GM12873 (cell line): ENCODE measurements around the gene CCDC15.

Source experiments
- CTCF ChIP-seq: IDR thresholded peaks from 2 replicates; pipeline ENCODE4 v1.5.1; 2012; ENCODE audit warnings: low read depth, mild to moderate bottlenecking, moderate library complexity, low read length, control low read depth; ENCODE audit not compliant: insufficient read depth; ENCODE audit errors: missing control alignments

The CCDC15 gene

GRCh38 chr11:125071435-125071834 lies 117.4 kb downstream of the CCDC15 start:
- TF ChIP-seq CTCF = no peak

- TF ChIP-seq CTCF = no peak
These were observed 117.8 kb downstream of the CCDC15 start for GRCh38 chr11:125071846-125072217.

DNA sequence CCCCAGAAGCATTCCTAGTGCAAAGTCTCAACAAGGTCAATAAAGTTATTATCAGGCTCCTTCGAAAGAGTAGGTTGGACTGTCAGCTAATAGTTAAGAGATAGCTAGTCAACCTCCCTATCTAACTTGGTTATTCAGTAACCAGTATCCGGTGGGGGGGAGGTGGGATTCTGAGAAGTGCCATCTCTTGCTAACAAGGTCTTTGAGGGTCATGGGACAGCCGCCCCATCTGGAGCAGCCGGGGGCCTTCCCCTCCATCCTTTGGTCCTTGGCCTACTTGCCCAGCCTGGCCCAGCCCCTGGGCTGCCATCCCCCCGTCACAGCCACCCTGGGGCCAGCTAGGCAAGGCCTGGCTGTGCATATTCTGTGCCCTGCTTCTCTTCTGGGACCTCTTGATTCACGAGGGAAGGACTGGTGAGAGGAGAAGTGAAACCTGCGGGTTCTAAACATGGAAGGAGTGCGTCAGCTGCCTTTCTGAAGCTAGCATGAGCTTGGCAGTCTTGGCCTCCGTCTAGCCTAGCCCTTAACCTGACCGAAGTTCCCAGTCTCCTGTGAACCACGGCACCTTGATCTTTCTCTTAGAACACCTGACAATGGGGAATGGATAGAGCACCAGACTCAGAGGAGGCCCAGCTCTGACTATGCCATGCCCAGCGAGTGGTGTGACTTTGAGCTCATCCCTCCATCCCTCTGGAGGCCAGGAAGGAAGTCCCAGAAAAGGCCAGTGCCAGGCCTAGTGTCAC lies 118.4 kb downstream of the CCDC15 start:
- TF ChIP-seq CTCF = no peak

GRCh38 chr11:125072961-125073590 lies 119.1 kb downstream of the CCDC15 start:
- TF ChIP-seq CTCF = no peak

DNA sequence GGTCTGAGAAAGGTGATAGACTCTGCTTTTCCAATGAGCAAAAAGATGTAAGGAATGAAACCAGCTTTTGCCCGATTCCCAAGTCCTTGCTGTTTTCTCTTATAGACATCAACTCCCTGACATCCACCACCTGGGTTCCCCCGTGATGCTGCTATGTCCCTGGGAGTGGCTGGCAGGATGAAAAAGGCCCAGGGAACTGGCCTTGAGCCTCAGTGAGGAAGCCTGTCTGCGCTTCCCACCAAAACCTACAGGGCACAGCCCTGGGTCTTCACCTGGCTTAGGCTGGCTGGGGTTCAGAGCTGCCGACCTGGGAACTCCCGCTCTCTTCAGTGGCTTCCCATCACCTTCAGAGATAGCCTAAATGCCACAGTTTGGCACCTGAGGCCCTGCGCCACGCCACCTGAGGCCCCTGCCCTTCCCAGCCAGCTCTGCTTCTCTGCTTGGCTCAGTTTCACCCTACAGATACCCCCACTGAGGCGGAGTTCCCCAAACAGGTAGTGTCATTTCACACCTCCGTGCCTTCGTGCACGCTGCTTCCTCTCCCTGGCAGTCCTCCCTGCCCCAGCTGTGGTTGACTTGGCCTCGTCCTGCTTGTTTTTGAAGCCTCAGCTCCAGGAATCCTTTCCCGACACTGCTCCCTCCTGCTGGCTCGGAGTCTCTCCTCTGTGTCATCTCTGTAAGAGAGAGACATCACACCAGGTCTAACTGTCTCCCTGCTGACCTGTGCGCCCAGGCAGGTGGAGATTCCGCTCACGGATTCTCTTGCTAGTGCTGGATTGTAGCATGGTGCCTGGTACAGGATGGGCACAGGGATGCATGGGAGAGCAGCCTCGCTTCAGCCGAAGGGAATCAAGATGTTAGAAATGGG lies 119.8 kb downstream of the CCDC15 start:
- TF ChIP-seq CTCF = no peak

- no peak for TF ChIP-seq CTCF
These were observed 120.7 kb downstream of the CCDC15 start for GRCh38 chr11:125074511-125075241.

- no peak for TF ChIP-seq CTCF
These were observed 121.2 kb downstream of the CCDC15 start for GRCh38 chr11:125075242-125075625.
